ENCODE data around the gene PRPF4.

DNA sequence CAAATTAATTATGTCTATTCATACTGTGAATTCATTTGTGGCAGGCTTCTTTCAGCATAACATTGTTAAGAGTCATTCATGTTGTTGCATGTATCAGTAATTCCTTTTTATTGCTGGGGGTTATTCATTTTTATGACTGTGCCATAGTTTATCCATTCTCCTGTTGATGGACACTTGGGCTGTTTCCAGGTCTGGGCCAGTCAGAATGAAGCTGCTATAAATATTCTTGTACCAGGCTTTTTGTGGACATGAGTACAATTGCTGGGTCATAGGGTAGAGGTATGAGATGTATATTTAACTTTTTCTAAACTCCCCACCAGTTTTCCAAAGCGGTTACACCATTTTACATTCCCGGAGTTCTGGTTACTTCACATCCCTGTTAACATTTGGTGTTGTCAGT lies 13.6 kb downstream of the PRPF4 start:
- no peak for TF ChIP-seq POLR2AphosphoS5 (IDR thresholded peaks at IDR 0.05)
- TF ChIP-seq, protein P1, sequence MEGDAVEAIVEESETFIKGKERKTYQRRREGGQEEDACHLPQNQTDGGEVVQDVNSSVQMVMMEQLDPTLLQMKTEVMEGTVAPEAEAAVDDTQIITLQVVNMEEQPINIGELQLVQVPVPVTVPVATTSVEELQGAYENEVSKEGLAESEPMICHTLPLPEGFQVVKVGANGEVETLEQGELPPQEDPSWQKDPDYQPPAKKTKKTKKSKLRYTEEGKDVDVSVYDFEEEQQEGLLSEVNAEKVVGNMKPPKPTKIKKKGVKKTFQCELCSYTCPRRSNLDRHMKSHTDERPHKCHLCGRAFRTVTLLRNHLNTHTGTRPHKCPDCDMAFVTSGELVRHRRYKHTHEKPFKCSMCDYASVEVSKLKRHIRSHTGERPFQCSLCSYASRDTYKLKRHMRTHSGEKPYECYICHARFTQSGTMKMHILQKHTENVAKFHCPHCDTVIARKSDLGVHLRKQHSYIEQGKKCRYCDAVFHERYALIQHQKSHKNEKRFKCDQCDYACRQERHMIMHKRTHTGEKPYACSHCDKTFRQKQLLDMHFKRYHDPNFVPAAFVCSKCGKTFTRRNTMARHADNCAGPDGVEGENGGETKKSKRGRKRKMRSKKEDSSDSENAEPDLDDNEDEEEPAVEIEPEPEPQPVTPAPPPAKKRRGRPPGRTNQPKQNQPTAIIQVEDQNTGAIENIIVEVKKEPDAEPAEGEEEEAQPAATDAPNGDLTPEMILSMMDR (IDR thresholded peaks at IDR 0.05): no peak
- no peak for TF ChIP-seq EP300 (IDR thresholded peaks at IDR 0.05)

Data from upper lobe of left lung (tissue), 4 donors.